ENCODE measurements around the gene OTULINL. TPM values are rescaled to one million over a fixed set of nuclear protein-coding genes. Genes with fewer than 3 reads are reported as not detected.

OTULINL gene
- total and polyA plus RNA-seq, 10 donors, result 3.8 to 52.5 (median 31.2) TPM

DNA sequence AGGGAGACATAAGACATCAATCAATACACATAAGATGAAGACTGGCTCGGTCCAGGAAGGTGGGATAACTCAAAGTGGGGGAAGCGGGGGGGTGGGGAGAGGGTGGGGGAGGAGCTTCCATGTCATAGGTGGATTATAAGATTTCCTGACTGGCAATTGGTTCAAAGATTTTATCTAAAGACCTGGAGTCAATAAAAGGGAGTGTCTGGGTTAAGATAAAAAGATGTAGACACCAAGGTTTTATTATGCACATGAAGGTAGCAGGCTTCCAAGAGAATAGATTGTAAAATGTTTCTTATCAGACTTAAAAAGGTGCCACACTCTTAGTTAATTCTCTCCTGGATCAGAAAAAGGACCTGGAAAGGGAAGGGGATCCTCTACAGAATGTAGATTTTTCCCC is 25.6 kb upstream of the OTULINL start:
- H3K27ac ChIP-seq, result no peak overlapping the region
- DNase-seq, result no peak
- H3K4me3 ChIP-seq, result no peak overlapping the region
- H3K27me3 ChIP-seq (replicated peaks in 1 of 7), result peaks cover 0 to 11% (median 0%) of the 10 kb centered on the region in 7 donors
- 85 to 92% (median 88%) methylated on average over 2 of the region's 2 CpGs for WGBS, 5 donors
- H3K4me1 ChIP-seq, result peaks cover 6 to 51% (median 24%) of the 10 kb centered on the region in 6 donors
- no peaks in the 10 kb centered on the region for H3K36me3 ChIP-seq
- TF ChIP-seq, protein P1, sequence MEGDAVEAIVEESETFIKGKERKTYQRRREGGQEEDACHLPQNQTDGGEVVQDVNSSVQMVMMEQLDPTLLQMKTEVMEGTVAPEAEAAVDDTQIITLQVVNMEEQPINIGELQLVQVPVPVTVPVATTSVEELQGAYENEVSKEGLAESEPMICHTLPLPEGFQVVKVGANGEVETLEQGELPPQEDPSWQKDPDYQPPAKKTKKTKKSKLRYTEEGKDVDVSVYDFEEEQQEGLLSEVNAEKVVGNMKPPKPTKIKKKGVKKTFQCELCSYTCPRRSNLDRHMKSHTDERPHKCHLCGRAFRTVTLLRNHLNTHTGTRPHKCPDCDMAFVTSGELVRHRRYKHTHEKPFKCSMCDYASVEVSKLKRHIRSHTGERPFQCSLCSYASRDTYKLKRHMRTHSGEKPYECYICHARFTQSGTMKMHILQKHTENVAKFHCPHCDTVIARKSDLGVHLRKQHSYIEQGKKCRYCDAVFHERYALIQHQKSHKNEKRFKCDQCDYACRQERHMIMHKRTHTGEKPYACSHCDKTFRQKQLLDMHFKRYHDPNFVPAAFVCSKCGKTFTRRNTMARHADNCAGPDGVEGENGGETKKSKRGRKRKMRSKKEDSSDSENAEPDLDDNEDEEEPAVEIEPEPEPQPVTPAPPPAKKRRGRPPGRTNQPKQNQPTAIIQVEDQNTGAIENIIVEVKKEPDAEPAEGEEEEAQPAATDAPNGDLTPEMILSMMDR (IDR thresholded peaks at IDR 0.05 in 8 of 11, conservative IDR thresholded peaks at IDR 0.05 in 3 of 11), result no peak
- TF ChIP-seq POLR2A (IDR thresholded peaks at IDR 0.05) (no peak), POLR2AphosphoS5 (IDR thresholded peaks at IDR 0.05) (no peak)
- H3K9me3 ChIP-seq, result peaks cover 0 to 15% (median 0%) of the 10 kb centered on the region in 8 donors
- intact Hi-C loops (cut with DNase I; ENCODE audit: low total_unique reads), result no loop called here

- TF ChIP-seq, protein P1 (IDR thresholded peaks at IDR 0.05 in 8 of 11, conservative IDR thresholded peaks at IDR 0.05 in 3 of 11), result no peak
- no peak for TF ChIP-seq POLR2A (IDR thresholded peaks at IDR 0.05)
- no peak for TF ChIP-seq POLR2AphosphoS5 (IDR thresholded peaks at IDR 0.05)
- H3K4me3 ChIP-seq, result no peak overlapping the region
- H3K27me3 ChIP-seq (replicated peaks in 1 of 7), result peaks cover 0 to 11% (median 0%) of the 10 kb centered on the region in 7 donors
- peaks cover 6 to 44% (median 22%) of the 10 kb centered on the region in 6 donors for H3K4me1 ChIP-seq
- WGBS, 5 donors, result 63 to 75% (median 64%) methylated on average over 8 of the region's 8 CpGs
- intact Hi-C loops (cut with DNase I; ENCODE audit: low total_unique reads), result no loop called here
- peaks cover 0 to 12% (median 0%) of the 10 kb centered on the region in 8 donors for H3K9me3 ChIP-seq
- H3K27ac ChIP-seq, result no peak overlapping the region
- H3K36me3 ChIP-seq, result no peaks in the 10 kb centered on the region
- no peak for DNase-seq
Measured at GRCh38 chr5:14557203-14557770, 24.3 kb upstream of the OTULINL start.

- WGBS, 5 donors, result 58 to 81% (median 73%) methylated on average over 8 of the region's 8 CpGs
- intact Hi-C loops (cut with DNase I; ENCODE audit: low total_unique reads), result no loop called here
- H3K9me3 ChIP-seq, result peaks cover 0 to 9% (median 0%) of the 10 kb centered on the region in 8 donors
- H3K4me3 ChIP-seq, result no peak overlapping the region
- no peak for TF ChIP-seq POLR2A (IDR thresholded peaks at IDR 0.05)
- no peak for TF ChIP-seq POLR2AphosphoS5 (IDR thresholded peaks at IDR 0.05)
- TF ChIP-seq, protein P1 (IDR thresholded peaks at IDR 0.05 in 8 of 11, conservative IDR thresholded peaks at IDR 0.05 in 3 of 11), result no peak
- no peak for DNase-seq
- H3K27me3 ChIP-seq (replicated peaks in 1 of 7), result peaks cover 0 to 11% (median 0%) of the 10 kb centered on the region in 7 donors
- peaks cover 0 to 3% (median 0%) of the 10 kb centered on the region in 6 donors for H3K36me3 ChIP-seq
- H3K4me1 ChIP-seq, result peaks cover 6 to 41% (median 22%) of the 10 kb centered on the region in 6 donors
- no peak overlapping the region for H3K27ac ChIP-seq
Measured at GRCh38 chr5:14557791-14558415, 23.7 kb upstream of the OTULINL start.

DNA sequence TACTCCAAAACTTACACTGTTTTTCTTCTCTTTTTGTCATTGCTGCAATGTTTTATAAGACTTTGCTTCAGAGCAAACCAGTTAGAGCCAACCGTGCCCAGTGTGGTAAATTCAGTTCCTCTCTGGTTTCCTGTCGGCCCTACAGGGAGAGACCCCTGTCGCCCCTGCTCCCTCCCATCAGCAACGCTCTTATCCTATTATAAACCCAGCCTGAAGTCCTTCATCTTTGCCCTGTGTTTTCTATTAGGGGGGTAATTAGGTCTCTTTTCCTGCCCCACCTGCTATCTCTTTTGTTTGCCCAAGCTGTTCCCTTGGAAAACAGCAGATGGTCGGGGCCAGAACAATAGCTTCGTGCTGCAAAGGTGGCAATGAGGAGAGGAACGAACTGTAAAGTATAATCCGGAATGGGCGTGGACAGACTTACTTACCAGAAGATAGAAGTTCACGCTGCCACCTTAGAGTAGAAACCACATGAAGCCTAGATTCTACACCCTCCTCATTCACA is 21.4 kb upstream of the OTULINL start:
- intact Hi-C loops (cut with DNase I; ENCODE audit: low total_unique reads), result no loop called here
- TF ChIP-seq POLR2AphosphoS5 (IDR thresholded peaks at IDR 0.05) (no peak), POLR2A (IDR thresholded peaks at IDR 0.05) (no peak)
- TF ChIP-seq, protein P1 (IDR thresholded peaks at IDR 0.05 in 8 of 11, conservative IDR thresholded peaks at IDR 0.05 in 3 of 11), result no peak
- Histone ChIP-seq H3K4me1 (peaks cover 6 to 41% (median 22%) of the 10 kb centered on the region in 6 donors), H3K27me3 (replicated peaks in 1 of 7) (peaks cover 0 to 8% (median 0%) of the 10 kb centered on the region in 7 donors), H3K36me3 (peaks cover 0 to 3% (median 0%) of the 10 kb centered on the region in 6 donors), H3K27ac (peak overlapping the region in 7 of 8 donors; percentile 36 to 77 (median 63)), H3K9me3 (no peaks in the 10 kb centered on the region), H3K4me3 (peak overlapping the region in 1 of 8 donors; percentile 39)
- 11 to 17% (median 13%) methylated on average over 10 of the region's 10 CpGs for WGBS, 5 donors
- no peak for DNase-seq
